ENCODE measurements around the gene ZNF770. TPM values are rescaled to one million over a fixed set of nuclear protein-coding genes. Genes with fewer than 3 reads are reported as not detected.
"Not testable (repeated sequence)": the region's sequence is repeated elsewhere in the genome, so short reads cannot be mapped to it uniquely, and the experiment has no call there.

ZNF770 gene
- total RNA-seq, 6 donors from 2014 or later, result 6.4 to 28.2 (median 21.7) TPM

DNA sequence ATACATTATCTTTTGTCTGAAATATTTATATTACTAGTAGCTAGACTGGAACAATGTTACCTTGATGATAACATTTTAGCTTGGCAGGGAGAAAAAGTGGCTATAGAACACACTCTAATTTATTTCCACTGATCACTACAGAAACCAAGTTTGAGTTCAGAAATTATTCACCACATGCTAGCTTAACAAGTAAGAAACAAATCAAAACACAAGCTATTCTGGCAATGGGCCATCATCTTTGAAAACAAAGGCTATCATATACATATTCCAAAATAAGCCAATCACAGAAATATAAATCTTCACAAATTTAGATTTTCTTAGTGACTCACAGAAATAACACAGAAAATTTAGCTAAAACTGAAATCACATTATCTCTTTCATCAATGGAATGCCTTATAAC lies 35.6 kb downstream of the ZNF770 start:
- no peak for ATAC-seq (ENCODE audit: low FRiP score in 2 of 2)
- H3K9me3 ChIP-seq, result no peaks in the 10 kb centered on the region
- peaks cover 0 to 52% (median 17%) of the 10 kb centered on the region in 4 donors for H3K36me3 ChIP-seq
- DNase-seq, result no peak
- H3K27me3 ChIP-seq, result no peaks in the 10 kb centered on the region
- no peaks in the 10 kb centered on the region for H3K4me1 ChIP-seq
- H3K27ac ChIP-seq, result no peak overlapping the region
- H3K4me3 ChIP-seq, result no peak overlapping the region
- no peak for TF ChIP-seq POLR2AphosphoS5 (IDR thresholded peaks at IDR 0.05)
- TF ChIP-seq POLR2A (IDR thresholded peaks at IDR 0.05), result no peak
- TF ChIP-seq CTCF (IDR thresholded peaks at IDR 0.05), result no peak

DNA sequence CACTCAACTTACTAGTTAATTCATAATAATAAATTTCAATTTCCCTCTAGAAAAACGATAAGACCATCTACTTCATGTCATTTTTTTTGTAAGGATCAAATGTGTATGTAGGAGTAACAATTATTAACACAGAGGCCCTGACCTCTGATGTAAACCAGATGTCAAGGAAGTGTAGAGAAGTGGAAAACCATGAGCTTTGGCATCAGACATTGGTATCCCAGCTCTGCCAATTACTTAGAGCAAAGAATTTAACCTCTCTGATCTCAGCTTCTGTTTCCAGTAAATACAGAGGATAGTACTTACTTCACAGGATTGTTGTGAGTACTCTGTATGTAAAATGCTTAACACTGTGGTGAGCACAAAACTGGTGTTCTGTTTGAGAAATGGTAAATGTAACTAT lies 36.1 kb downstream of the ZNF770 start:
- Histone ChIP-seq H3K4me1 (no peaks in the 10 kb centered on the region), H3K36me3 (peaks cover 0 to 49% (median 17%) of the 10 kb centered on the region in 4 donors), H3K27me3 (no peaks in the 10 kb centered on the region), H3K9me3 (no peaks in the 10 kb centered on the region), H3K27ac (no peak overlapping the region), H3K4me3 (no peak overlapping the region)
- TF ChIP-seq POLR2A (IDR thresholded peaks at IDR 0.05), result no peak
- no peak for TF ChIP-seq CTCF (IDR thresholded peaks at IDR 0.05)
- no peak for TF ChIP-seq EP300 (IDR thresholded peaks at IDR 0.05)
- no peak for TF ChIP-seq POLR2AphosphoS5 (IDR thresholded peaks at IDR 0.05)
- ATAC-seq (ENCODE audit: low FRiP score in 2 of 2), result no peak
- no peak for DNase-seq
- WGBS, 2 donors, result 59 to 64% methylated on average over 1 of the region's 1 CpG

DNA sequence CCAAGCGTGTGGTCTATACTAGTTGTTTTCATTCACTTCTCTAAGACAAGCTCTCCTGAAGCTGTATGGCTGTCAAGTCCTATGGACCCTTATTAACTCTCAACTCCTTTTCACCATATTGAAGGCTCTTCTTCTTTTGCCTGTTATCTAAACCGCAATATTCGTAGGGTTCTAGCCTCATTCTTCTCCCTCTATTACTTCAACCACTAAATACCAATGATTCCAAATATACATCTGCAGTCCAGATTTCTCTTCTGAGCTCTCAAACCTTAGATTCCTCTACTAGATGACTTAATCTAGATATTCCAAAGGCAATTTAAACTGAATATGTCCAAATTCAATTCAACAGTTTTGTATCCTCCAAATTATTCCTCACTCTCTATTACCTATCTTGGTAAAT lies 43.2 kb downstream of the ZNF770 start:
- WGBS, 2 donors, result 95 to 99% methylated on average over 3 of the region's 3 CpGs
- TF ChIP-seq POLR2A (IDR thresholded peaks at IDR 0.05), result no peak
- TF ChIP-seq CTCF (IDR thresholded peaks at IDR 0.05), result no peak
- TF ChIP-seq EP300 (IDR thresholded peaks at IDR 0.05), result no peak
- TF ChIP-seq POLR2AphosphoS5 (IDR thresholded peaks at IDR 0.05), result no peak
- no peak for ATAC-seq (ENCODE audit: low FRiP score in 2 of 2)
- Histone ChIP-seq H3K9me3 (no peaks in the 10 kb centered on the region), H3K4me3 (no peak overlapping the region), H3K36me3 (peaks cover 6 to 66% (median 21%) of the 10 kb centered on the region in 4 donors), H3K27ac (no peak overlapping the region), H3K4me1 (peaks cover 0 to 5% (median 2%) of the 10 kb centered on the region in 4 donors), H3K27me3 (no peaks in the 10 kb centered on the region)
- no peak for DNase-seq

GRCh38 chr15:34943711-34944110 lies 44.4 kb downstream of the ZNF770 start:
- H3K4me1 ChIP-seq, result peaks cover 0 to 5% (median 2%) of the 10 kb centered on the region in 4 donors
- no peak overlapping the region for H3K27ac ChIP-seq
- DNase-seq (no peak), ATAC-seq (ENCODE audit: low FRiP score in 2 of 2) (no peak)
- H3K4me3 ChIP-seq, result no peak overlapping the region
- peaks cover 17 to 79% (median 31%) of the 10 kb centered on the region in 4 donors for H3K36me3 ChIP-seq
- TF ChIP-seq POLR2A (IDR thresholded peaks at IDR 0.05) (no peak), POLR2AphosphoS5 (IDR thresholded peaks at IDR 0.05) (no peak), EP300 (IDR thresholded peaks at IDR 0.05) (no peak), CTCF (IDR thresholded peaks at IDR 0.05) (no peak)
- H3K9me3 ChIP-seq, result no peaks in the 10 kb centered on the region
- no peaks in the 10 kb centered on the region for H3K27me3 ChIP-seq

DNA sequence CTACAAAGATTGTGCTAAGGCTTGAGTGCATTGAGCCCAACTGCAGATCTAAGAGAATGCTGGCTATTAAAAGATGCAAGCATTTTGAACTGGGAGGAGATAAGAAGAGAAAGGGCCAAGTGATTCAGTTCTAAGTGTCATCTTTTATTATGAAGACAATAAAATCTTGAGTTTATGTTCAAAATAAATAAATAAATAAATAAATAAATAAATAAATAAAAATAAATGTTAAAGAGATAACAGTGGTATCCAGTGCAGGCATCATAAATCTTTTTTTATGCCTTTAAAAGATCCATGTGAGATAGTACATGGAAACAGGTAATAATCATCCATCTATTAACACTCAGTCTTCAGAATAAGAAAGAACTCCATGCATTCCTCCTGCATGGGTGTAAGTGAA lies 44.8 kb downstream of the ZNF770 start:
- not testable (repeated sequence) for H3K9me3 ChIP-seq; DNase-seq; H3K4me3 ChIP-seq; H3K27me3 ChIP-seq; ATAC-seq (ENCODE audit: low FRiP score in 2 of 2); H3K4me1 ChIP-seq; H3K27ac ChIP-seq
- H3K36me3 ChIP-seq, result peaks cover 17 to 80% (median 33%) of the 10 kb centered on the region in 4 donors

Measured in upper lobe of left lung (tissue), 6 donors.